ENCODE data around the gene PHLDA2.
A peak's percentile ranks its signal among the peaks of the same experiment; 100 is the strongest.

Gene PHLDA2

DNA sequence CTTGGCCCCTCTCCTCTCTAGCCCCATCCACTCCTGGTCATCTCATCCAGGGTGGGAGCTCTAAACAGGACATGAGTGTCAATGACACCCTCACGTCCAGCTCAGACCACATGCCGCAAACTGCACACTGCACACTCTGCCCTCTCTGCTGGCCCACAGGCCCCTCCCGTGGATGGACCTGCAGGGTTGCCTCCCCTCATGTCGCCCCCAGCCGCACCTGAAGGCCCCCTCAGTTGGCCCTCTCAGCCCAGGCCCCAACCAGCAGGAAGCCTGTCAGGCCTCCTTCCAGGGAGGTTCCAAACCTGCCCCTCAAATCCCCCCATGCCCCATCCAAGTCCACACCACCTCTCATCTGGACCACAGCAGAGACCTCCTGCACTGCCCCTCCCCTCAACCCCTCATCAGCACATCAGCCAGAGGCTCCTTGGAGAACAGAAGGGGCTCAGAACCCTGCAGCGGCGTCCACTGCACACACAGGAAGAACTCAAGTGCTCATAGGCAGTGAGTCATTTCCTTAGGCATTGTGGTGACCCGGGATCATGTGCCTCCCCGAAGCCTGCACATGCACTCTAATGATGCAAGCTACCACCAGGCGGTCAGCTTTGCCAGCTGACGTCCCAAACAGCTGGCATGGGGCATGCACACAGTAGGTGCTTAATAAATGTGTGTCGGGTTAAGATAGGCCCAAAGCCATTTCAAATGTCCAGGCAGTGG is 30.7 kb downstream of the PHLDA2 start:
- TF ChIP-seq, protein P1, sequence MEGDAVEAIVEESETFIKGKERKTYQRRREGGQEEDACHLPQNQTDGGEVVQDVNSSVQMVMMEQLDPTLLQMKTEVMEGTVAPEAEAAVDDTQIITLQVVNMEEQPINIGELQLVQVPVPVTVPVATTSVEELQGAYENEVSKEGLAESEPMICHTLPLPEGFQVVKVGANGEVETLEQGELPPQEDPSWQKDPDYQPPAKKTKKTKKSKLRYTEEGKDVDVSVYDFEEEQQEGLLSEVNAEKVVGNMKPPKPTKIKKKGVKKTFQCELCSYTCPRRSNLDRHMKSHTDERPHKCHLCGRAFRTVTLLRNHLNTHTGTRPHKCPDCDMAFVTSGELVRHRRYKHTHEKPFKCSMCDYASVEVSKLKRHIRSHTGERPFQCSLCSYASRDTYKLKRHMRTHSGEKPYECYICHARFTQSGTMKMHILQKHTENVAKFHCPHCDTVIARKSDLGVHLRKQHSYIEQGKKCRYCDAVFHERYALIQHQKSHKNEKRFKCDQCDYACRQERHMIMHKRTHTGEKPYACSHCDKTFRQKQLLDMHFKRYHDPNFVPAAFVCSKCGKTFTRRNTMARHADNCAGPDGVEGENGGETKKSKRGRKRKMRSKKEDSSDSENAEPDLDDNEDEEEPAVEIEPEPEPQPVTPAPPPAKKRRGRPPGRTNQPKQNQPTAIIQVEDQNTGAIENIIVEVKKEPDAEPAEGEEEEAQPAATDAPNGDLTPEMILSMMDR (conservative IDR thresholded peaks at IDR 0.05; ENCODE audit: low read length), result no peak
- TF ChIP-seq EZH2phosphoT487 (IDR thresholded peaks at IDR 0.05; ENCODE audit: borderline replicate concordance), result no peak
- Histone ChIP-seq H3K9me2 (replicated peaks; ENCODE audit: low read depth, low read length) (no peaks in the 10 kb centered on the region), H3K9me3 (ENCODE audit: insufficient read depth, low read depth, low read length) (no peaks in the 10 kb centered on the region), H3K4me3 (ENCODE audit: low read length, poor library complexity, severe bottlenecking) (peak overlapping the region; percentile 61), H4K20me1 (ENCODE audit: insufficient read depth, low read length, poor library complexity, severe bottlenecking) (no peaks in the 10 kb centered on the region), H3F3A (ENCODE audit: low read depth) (no peaks in the 10 kb centered on the region), H3K79me2 (ENCODE audit: insufficient read depth, low read length) (peaks cover 11% of the 10 kb centered on the region; the same call in 1 of the 2 replicates), H3K27me3 (ENCODE audit: insufficient read depth, low read length, poor library complexity, severe bottlenecking) (no peaks in the 10 kb centered on the region), H3K4me1 (ENCODE audit: insufficient read depth, low read length, poor library complexity, severe bottlenecking) (peaks cover 53% of the 10 kb centered on the region), H2AFZ (ENCODE audit: low read length) (no peak overlapping the region), H3K4me2 (ENCODE audit: low read depth, low read length, poor library complexity, severe bottlenecking) (peak overlapping the region; percentile 74), H3K9ac (ENCODE audit: low read depth, low read length, poor library complexity, severe bottlenecking) (peak overlapping the region; percentile 79), H3K36me3 (ENCODE audit: insufficient read depth, low read length) (no peaks in the 10 kb centered on the region)

DNA sequence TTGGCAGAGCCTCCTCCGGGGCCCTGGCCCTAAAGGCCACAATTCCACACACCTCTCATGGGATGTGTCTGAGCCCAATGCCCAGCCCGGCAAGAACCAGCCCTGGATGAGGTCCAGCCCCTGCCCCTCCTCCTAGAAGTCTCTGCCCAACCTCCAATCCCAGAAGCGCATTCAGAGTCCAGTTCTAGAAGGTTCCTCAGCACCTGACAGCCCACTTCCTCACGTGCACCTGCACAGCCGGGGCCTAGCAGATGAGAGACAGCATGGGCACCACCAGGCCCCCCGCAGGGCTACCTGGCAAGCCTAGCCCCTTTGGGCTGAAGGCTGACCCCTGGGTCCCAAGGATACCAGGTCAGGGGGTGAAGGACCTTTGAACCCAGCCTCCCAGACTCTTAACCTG is 32.2 kb downstream of the PHLDA2 start:
- Histone ChIP-seq H3F3A (ENCODE audit: low read depth) (no peaks in the 10 kb centered on the region), H3K79me2 (ENCODE audit: insufficient read depth, low read length) (no peaks in the 10 kb centered on the region), H3K9ac (ENCODE audit: low read depth, low read length, poor library complexity, severe bottlenecking) (no peak overlapping the region), H3K9me3 (ENCODE audit: insufficient read depth, low read depth, low read length) (no peaks in the 10 kb centered on the region), H2AFZ (ENCODE audit: low read length) (no peak overlapping the region), H3K4me1 (ENCODE audit: insufficient read depth, low read length, poor library complexity, severe bottlenecking) (peaks cover 45% of the 10 kb centered on the region), H3K4me3 (ENCODE audit: low read length, poor library complexity, severe bottlenecking) (no peak overlapping the region), H4K20me1 (ENCODE audit: insufficient read depth, low read length, poor library complexity, severe bottlenecking) (no peaks in the 10 kb centered on the region), H3K36me3 (ENCODE audit: insufficient read depth, low read length) (no peaks in the 10 kb centered on the region), H3K4me2 (ENCODE audit: low read depth, low read length, poor library complexity, severe bottlenecking) (no peak overlapping the region), H3K27me3 (ENCODE audit: insufficient read depth, low read length, poor library complexity, severe bottlenecking) (no peaks in the 10 kb centered on the region), H3K9me2 (replicated peaks; ENCODE audit: low read depth, low read length) (no peaks in the 10 kb centered on the region)
- no peak for TF ChIP-seq EZH2phosphoT487 (IDR thresholded peaks at IDR 0.05; ENCODE audit: borderline replicate concordance)
- TF ChIP-seq, protein P1 (conservative IDR thresholded peaks at IDR 0.05; ENCODE audit: low read length), result no peak

DNA sequence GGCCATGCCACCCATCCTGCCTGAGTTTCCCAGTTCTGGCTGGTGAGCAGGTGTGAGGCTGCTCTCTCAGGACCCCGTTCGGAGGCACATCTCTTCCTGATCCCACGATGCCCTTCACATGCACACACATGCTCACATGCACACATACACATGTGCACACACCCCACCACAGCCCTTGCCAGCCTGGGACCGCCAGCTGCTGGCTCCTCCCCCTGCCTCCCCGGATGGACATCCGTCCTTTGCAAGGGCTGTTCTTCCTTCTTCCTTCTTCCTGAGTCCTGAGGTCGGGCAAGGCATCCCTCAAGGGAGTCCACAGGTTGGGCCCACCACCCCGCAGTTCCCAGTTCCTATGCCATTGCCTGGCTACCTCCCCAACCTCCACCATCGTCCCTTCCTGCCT is 33.2 kb downstream of the PHLDA2 start:
- H3K4me2 ChIP-seq (ENCODE audit: low read depth, low read length, poor library complexity, severe bottlenecking), result no peak overlapping the region
- no peaks in the 10 kb centered on the region for H3K9me2 ChIP-seq (replicated peaks; ENCODE audit: low read depth, low read length)
- no peaks in the 10 kb centered on the region for H4K20me1 ChIP-seq (ENCODE audit: insufficient read depth, low read length, poor library complexity, severe bottlenecking)
- no peak overlapping the region for H2AFZ ChIP-seq (ENCODE audit: low read length)
- no peaks in the 10 kb centered on the region for H3K36me3 ChIP-seq (ENCODE audit: insufficient read depth, low read length)
- H3K4me1 ChIP-seq (ENCODE audit: insufficient read depth, low read length, poor library complexity, severe bottlenecking), result peaks cover 47% of the 10 kb centered on the region
- TF ChIP-seq, protein P1 (conservative IDR thresholded peaks at IDR 0.05; ENCODE audit: low read length), result no peak
- TF ChIP-seq EZH2phosphoT487 (IDR thresholded peaks at IDR 0.05; ENCODE audit: borderline replicate concordance), result no peak
- no peaks in the 10 kb centered on the region for H3K27me3 ChIP-seq (ENCODE audit: insufficient read depth, low read length, poor library complexity, severe bottlenecking)
- H3F3A ChIP-seq (ENCODE audit: low read depth), result no peaks in the 10 kb centered on the region
- no peaks in the 10 kb centered on the region for H3K9me3 ChIP-seq (ENCODE audit: insufficient read depth, low read depth, low read length)
- no peaks in the 10 kb centered on the region for H3K79me2 ChIP-seq (ENCODE audit: insufficient read depth, low read length)
- no peak overlapping the region for H3K4me3 ChIP-seq (ENCODE audit: low read length, poor library complexity, severe bottlenecking)
- no peak overlapping the region for H3K9ac ChIP-seq (ENCODE audit: low read depth, low read length, poor library complexity, severe bottlenecking)

All from Loucy (cell line).